Spleen (tissue), 7 donors: ENCODE measurements around the gene HEMK1.

Source experiments
- POLR2A ChIP-seq, 3 donors: fragments of 450-650 bp; IDR thresholded peaks; one replicate each; pipeline ENCODE4 v1.5.1; 2017; ENCODE audit warnings: antibody characterized with exemption in 3 of 3, mild to moderate bottlenecking in 1 of 3
- TF ChIP-seq, protein P1 (sequence below), 11 experiments: fragments of 200-600 bp in 7 of 11; fragments of 450-650 bp in 4 of 11; sonication (generic) in 4 of 11; IDR thresholded peaks in 8 of 11; conservative IDR thresholded peaks in 3 of 11; 1 replicate in 7 of 11; 2 replicates in 4 of 11; pipeline versions ENCODE4 v1.4.0 to v1.8.0; 2016 to 2021; ENCODE audit warnings: antibody characterized with exemption in 11 of 11, inconsistent platforms in 4 of 11, mild to moderate bottlenecking in 1 of 11
- donor health status: DM: no; HTN: no; CAD: no; lungs with moderate emphysema.
- donor health status: DM: no; HTN: no; CAD: no.
- donor health status: DM: no; HTN: no; CAD: no.

GRCh38 chr3:50635066-50635465 lies 65.7 kb downstream of the HEMK1 start:
- TF ChIP-seq, protein P1, sequence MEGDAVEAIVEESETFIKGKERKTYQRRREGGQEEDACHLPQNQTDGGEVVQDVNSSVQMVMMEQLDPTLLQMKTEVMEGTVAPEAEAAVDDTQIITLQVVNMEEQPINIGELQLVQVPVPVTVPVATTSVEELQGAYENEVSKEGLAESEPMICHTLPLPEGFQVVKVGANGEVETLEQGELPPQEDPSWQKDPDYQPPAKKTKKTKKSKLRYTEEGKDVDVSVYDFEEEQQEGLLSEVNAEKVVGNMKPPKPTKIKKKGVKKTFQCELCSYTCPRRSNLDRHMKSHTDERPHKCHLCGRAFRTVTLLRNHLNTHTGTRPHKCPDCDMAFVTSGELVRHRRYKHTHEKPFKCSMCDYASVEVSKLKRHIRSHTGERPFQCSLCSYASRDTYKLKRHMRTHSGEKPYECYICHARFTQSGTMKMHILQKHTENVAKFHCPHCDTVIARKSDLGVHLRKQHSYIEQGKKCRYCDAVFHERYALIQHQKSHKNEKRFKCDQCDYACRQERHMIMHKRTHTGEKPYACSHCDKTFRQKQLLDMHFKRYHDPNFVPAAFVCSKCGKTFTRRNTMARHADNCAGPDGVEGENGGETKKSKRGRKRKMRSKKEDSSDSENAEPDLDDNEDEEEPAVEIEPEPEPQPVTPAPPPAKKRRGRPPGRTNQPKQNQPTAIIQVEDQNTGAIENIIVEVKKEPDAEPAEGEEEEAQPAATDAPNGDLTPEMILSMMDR (IDR thresholded peaks at IDR 0.05 in 8 of 11, conservative IDR thresholded peaks at IDR 0.05 in 3 of 11), result no peak
- TF ChIP-seq POLR2A (IDR thresholded peaks at IDR 0.05), result no peak
